ENCODE measurements around the gene RAB26.

DNA sequence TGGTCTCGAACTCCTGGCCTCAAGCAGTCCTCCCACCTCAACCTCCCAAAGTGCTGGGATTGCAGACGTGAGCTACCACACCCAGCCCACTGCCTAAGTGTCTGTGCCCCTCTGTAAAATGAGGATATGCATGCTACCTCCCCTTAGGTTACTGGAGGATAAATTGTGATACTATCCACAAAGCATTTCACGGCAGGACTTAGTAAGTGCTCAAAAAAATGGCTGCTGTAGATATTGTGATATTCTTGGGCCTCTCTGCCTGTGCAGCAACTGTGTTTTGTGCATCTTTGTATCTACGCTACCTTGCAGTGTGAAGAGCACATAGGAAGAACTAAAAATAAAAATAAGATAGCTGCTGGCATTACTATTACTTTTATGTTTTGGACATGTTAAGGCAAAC is 49.9 kb downstream of the RAB26 start:
- TF ChIP-seq, protein P1, sequence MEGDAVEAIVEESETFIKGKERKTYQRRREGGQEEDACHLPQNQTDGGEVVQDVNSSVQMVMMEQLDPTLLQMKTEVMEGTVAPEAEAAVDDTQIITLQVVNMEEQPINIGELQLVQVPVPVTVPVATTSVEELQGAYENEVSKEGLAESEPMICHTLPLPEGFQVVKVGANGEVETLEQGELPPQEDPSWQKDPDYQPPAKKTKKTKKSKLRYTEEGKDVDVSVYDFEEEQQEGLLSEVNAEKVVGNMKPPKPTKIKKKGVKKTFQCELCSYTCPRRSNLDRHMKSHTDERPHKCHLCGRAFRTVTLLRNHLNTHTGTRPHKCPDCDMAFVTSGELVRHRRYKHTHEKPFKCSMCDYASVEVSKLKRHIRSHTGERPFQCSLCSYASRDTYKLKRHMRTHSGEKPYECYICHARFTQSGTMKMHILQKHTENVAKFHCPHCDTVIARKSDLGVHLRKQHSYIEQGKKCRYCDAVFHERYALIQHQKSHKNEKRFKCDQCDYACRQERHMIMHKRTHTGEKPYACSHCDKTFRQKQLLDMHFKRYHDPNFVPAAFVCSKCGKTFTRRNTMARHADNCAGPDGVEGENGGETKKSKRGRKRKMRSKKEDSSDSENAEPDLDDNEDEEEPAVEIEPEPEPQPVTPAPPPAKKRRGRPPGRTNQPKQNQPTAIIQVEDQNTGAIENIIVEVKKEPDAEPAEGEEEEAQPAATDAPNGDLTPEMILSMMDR (IDR thresholded peaks at IDR 0.05), result no peak
- no peak for TF ChIP-seq POLR2AphosphoS5 (IDR thresholded peaks at IDR 0.05)
- no peak for TF ChIP-seq POLR2A (IDR thresholded peaks at IDR 0.05)
